T-helper 1 cell treated with Interleukin-12 subunit alpha and Interleukin-12 subunit beta and Interleukin-4 antibody, amounts not matched to agents 30 μg/mL and 1 μg/mL, for 36 hours (primary cell): ENCODE data around the gene TAS2R9.
"Not testable (repeated sequence)": the region's sequence is repeated elsewhere in the genome, so short reads cannot be mapped to it uniquely, and the experiment has no call there.

Experiments
- H3K27ac Mint-ChIP-seq: one replicate; pipeline ENCODE4 v1.8.0; 2021; ENCODE audit warnings: mild to moderate bottlenecking, mixed read lengths
- H3K27me3 Mint-ChIP-seq: one replicate; pipeline ENCODE4 v1.8.0; 2021; ENCODE audit warnings: low read depth, mixed read lengths
- H3K36me3 Mint-ChIP-seq: one replicate; pipeline ENCODE4 v1.8.0; 2021; ENCODE audit warnings: low read depth, mixed read lengths
- H3K4me1 Mint-ChIP-seq: one replicate; pipeline ENCODE4 v1.8.0; 2021; ENCODE audit warnings: low read depth, mixed read lengths
- H3K4me3 Mint-ChIP-seq: one replicate; pipeline ENCODE4 v1.8.0; 2021; ENCODE audit warnings: mild to moderate bottlenecking, moderate library complexity, mixed read lengths
- H3K9me3 Mint-ChIP-seq: one replicate; pipeline ENCODE4 v1.8.0; 2021; ENCODE audit warnings: mixed read lengths

The TAS2R9 gene

DNA sequence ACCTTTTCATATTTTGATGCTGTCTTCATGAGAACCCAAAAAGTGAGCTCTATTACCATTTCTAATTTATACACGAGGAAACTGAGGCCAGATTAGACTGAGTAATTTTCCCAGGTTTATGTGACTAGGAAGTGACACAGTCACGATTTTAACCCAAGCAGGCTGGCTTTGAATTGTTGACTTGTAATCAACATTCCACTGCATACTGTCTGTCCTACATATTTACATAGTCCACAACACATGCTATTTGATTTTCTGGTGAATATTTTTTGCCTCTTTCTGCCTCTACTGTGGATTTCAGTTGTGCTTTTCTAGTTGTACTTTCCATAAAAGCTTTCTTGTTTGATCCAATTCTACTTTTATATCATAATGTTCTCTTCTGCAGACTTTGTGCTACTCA lies 15.7 kb downstream of the TAS2R9 start:
- Mint-ChIP-seq H3K9me3 (no peaks in the 10 kb centered on the region), H3K27ac (no peak overlapping the region), H3K4me1 (no peaks in the 10 kb centered on the region), H3K36me3 (no peaks in the 10 kb centered on the region), H3K27me3 (peaks cover 15% of the 10 kb centered on the region), H3K4me3 (no peak overlapping the region)

DNA sequence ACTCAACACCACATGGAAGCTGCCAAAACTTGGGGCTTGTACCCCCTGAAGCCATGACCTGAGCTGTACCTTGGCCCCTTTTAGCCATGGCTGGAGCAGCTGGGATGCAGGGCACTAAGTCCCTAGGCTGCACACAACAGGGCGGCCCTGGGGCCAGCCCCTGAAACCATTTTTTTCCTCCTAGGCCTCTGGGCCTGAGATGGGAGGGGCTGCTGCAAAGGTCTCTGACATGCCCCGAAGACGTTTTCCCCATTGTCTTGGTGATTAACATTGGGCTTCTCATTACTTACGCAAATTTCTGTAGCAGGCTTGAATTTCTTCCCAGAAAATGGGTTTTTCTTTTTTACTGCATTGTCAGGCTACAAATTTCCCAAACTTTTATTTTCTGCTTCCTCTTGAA lies 18.2 kb downstream of the TAS2R9 start:
- peaks cover 14% of the 10 kb centered on the region for H3K27me3 Mint-ChIP-seq
- H3K9me3 Mint-ChIP-seq, H3K36me3 Mint-ChIP-seq: not testable (repeated sequence)

DNA sequence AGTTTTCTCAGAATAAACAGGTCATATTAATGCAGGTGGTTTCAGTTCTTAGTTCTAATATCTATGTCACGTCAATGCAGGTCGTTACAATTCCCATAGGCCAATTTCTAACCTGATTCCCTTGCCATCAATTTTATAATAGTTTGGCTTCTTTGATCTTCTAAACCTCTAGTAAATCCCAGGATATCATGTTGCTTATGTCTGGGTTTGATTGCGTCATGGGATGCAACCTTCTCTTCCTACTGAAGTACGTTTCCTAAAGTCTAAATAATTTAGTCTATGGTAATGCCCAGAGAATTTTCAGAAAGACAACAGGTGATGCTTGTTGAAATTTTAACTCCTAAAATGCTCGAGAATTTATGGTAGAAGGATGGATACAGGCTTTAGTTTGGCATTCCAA lies 26.7 kb downstream of the TAS2R9 start:
- Mint-ChIP-seq H3K9me3 (no peaks in the 10 kb centered on the region), H3K4me3 (no peak overlapping the region), H3K4me1 (no peaks in the 10 kb centered on the region), H3K27ac (no peak overlapping the region), H3K36me3 (no peaks in the 10 kb centered on the region), H3K27me3 (peaks cover 9% of the 10 kb centered on the region)

More for the DNA sequence above, 18.2 kb downstream of the TAS2R9 start:
- H3K4me3 Mint-ChIP-seq, H3K27ac Mint-ChIP-seq, H3K4me1 Mint-ChIP-seq: not testable (repeated sequence)

DNA sequence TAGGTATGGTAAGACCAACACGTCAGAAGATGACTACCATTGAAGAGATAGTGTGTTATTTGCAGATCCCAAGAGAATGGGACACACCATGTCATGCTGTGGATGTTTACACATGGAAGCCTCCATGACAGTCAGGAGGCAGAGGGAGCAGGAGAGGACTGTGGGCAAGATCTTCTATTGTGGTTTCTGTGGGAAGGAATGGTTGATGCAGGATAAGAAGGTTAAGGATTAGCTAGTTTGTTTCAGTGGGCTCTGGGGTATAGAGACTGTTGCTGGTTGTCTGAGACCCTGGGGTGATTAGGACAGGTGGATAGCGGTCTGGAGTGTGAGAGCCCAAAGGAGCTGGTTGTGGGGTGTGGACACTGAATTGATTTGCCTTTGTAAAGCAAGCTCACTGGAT lies 30.9 kb downstream of the TAS2R9 start:
- no peaks in the 10 kb centered on the region for H3K4me1 Mint-ChIP-seq
- H3K9me3 Mint-ChIP-seq = no peaks in the 10 kb centered on the region
- H3K27ac Mint-ChIP-seq = no peak overlapping the region
- H3K4me3 Mint-ChIP-seq = no peak overlapping the region
- no peaks in the 10 kb centered on the region for H3K36me3 Mint-ChIP-seq
- H3K27me3 Mint-ChIP-seq = peaks cover 13% of the 10 kb centered on the region

DNA sequence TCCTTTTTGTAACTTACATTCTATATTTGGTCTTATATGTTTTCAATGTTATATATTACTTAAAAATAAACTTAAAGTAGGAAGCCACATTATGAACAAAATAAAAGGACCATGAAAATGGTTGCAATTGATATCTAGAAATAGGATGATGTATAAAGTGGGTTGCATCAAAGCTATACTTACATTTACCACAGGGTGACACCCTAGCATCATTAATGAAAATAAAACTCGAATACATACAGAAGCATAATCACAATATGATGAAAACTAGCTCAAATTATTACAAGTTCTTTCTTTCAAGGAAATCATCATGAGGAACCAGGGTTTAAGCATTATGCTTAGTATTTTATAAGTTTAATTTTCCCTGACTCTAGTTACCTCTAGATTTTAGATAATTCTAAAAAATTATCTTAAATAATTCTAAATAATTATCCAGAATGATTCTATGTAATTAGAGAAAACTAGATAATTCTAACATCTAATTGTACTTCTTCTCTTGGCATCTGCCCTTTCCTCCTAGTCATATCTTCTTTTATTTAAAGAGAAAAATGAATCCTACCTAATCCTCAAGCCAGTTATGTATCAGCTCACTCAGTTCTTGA lies 38.7 kb downstream of the TAS2R9 start:
- peaks cover 57% of the 10 kb centered on the region for H3K27me3 Mint-ChIP-seq

DNA sequence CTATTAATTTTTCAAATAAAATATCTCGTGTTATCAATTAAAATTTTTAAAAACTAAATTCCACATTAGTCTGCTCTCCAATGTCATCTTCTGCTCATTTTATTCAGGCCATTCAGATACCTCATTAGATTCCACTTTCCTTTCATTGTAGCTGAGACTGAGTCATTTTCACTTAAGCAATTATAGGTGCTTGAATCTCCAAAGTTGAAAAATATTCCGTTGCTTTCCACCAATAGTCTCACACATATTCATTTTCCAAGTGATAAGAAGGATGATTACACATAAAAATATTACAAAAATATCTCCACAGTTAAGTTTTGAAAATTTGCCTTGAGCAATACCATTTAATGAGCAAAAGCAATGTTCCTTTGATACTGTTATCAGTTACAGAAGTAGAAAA lies 50.3 kb downstream of the TAS2R9 start:
- H3K27me3 Mint-ChIP-seq = peaks cover 62% of the 10 kb centered on the region
- no peaks in the 10 kb centered on the region for H3K4me1 Mint-ChIP-seq
- no peak overlapping the region for H3K4me3 Mint-ChIP-seq
- peaks cover 3% of the 10 kb centered on the region for H3K36me3 Mint-ChIP-seq
- no peak overlapping the region for H3K27ac Mint-ChIP-seq
- peaks cover 13% of the 10 kb centered on the region for H3K9me3 Mint-ChIP-seq

More for the DNA sequence above, 38.7 kb downstream of the TAS2R9 start:
- Mint-ChIP-seq H3K4me3 (no peak overlapping the region), H3K4me1 (no peaks in the 10 kb centered on the region), H3K9me3 (no peaks in the 10 kb centered on the region), H3K27ac (no peak overlapping the region), H3K36me3 (no peaks in the 10 kb centered on the region)
